OCI-LY1 (cell line): ENCODE results near the gene OR6C65.

Experiments used
- H2AFZ ChIP-seq: fragments of 200-600 bp; sonication (generic), shearing (Covaris generic); 2 replicates; pipeline ENCODE4 v1.6.0; 2014; ENCODE audit warnings: antibody characterized with exemption, mild to moderate bottlenecking, low read length
- H3F3A ChIP-seq: fragments of 200-600 bp; sonication (generic), shearing (Covaris generic); 2 replicates; pipeline ENCODE4 v1.6.0; 2014; ENCODE audit warnings: mild to moderate bottlenecking, antibody characterized with exemption, low read length, moderate library complexity; ENCODE audit not compliant: insufficient read depth
- H3K27ac ChIP-seq: fragments of 200-600 bp; sonication (generic); 2 replicates; pipeline ENCODE4 v1.5.1; 2014; ENCODE audit warnings: low read length, mixed run types, mild to moderate bottlenecking, low read depth; ENCODE audit not compliant: poor library complexity, severe bottlenecking
- H3K27me3 ChIP-seq: fragments of 200-600 bp; sonication (generic); 2 replicates; pipeline ENCODE4 v1.6.0; 2014; ENCODE audit warnings: antibody characterized with exemption, mild to moderate bottlenecking, low read length, moderate library complexity; ENCODE audit not compliant: insufficient read depth
- H3K36me3 ChIP-seq: fragments of 200-600 bp; sonication (generic); 2 replicates; pipeline ENCODE4 v1.6.1; 2014; ENCODE audit warnings: mild to moderate bottlenecking, antibody characterized with exemption, low read length, moderate library complexity, mixed read lengths; ENCODE audit not compliant: insufficient read depth
- H3K4me1 ChIP-seq: fragments of 200-600 bp; sonication (generic); 2 replicates; pipeline ENCODE4 v1.5.1; 2014; ENCODE audit warnings: mild to moderate bottlenecking, low read length, moderate library complexity; ENCODE audit not compliant: insufficient read depth, severe bottlenecking
- H3K4me2 ChIP-seq: fragments of 200-600 bp; sonication (generic), shearing (Covaris generic); 2 replicates; pipeline ENCODE4 v1.6.1; 2014; ENCODE audit warnings: low read length
- H3K4me3 ChIP-seq: fragments of 200-600 bp; sonication (generic); 2 replicates; pipeline ENCODE4 v1.5.1; 2014; ENCODE audit warnings: low read length, low read depth, mild to moderate bottlenecking, mixed read lengths; ENCODE audit not compliant: poor library complexity, severe bottlenecking
- H3K79me2 ChIP-seq: fragments of 200-600 bp; shearing (Covaris generic); 2 replicates; pipeline ENCODE4 v1.6.1; 2016; ENCODE audit warnings: mixed run types, low read length, mixed read lengths; ENCODE audit not compliant: insufficient read depth
- H3K9ac ChIP-seq: fragments of 200-600 bp; sonication (generic), shearing (Covaris generic); 2 replicates; pipeline ENCODE4 v1.6.1; 2014; ENCODE audit warnings: mild to moderate bottlenecking, low read length, mixed read lengths
- H3K9me2 ChIP-seq: fragments of 200-600 bp; sonication (generic), shearing (Covaris generic); 2 replicates; pipeline ENCODE4 v1.6.1; 2014; ENCODE audit warnings: low read depth, mild to moderate bottlenecking, low read length, mixed read lengths
- H3K9me3 ChIP-seq: fragments of 200-600 bp; shearing (Covaris generic); 2 replicates; pipeline ENCODE4 v1.6.1; 2014; ENCODE audit warnings: low read length, mixed read lengths
- H4K20me1 ChIP-seq: fragments of 200-600 bp; sonication (generic), shearing (Covaris generic); 2 replicates; pipeline ENCODE4 v1.6.0; 2016; ENCODE audit warnings: mild to moderate bottlenecking, low read length; ENCODE audit not compliant: insufficient read depth
- EZH2 ChIP-seq: fragments of 200-600 bp; sonication (generic), shearing (Covaris generic); IDR thresholded peaks from 2 replicates; pipeline ENCODE4 v1.8.0; 2017; ENCODE audit warnings: borderline replicate concordance, mixed run types, mild to moderate bottlenecking, antibody characterized with exemption, low read length, moderate library complexity, mixed read lengths
- TF ChIP-seq, protein P1 (sequence below): fragments of 200-600 bp; sonication (generic), shearing (Covaris generic); IDR thresholded peaks from 2 replicates; pipeline ENCODE4 v1.5.1; 2017; ENCODE audit warnings: mild to moderate bottlenecking, antibody characterized with exemption, low read length, moderate library complexity, mixed read lengths

The OR6C65 gene

DNA sequence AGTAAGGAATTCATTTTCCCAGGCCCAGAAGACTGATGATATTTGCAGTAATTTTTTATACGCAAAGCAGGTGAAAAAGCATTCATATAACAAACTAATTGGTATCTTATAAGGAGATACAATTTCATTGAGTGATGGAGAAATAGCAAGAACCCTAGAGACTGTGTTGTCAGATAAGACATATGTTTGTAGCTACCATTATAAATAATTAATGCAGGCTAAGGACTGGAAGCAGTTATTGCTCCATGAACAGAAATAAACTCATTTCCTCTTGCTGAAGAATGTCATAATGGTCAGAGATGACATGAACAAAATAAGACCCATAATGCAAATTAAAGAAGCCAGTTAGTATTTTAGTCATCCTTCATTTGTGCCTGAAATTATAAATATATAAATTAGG lies 45.0 kb downstream of the OR6C65 start:
- Histone ChIP-seq H4K20me1 (no peaks in the 10 kb centered on the region), H3K9me2 (0 out of 2 replicates have a peak, but pooled peaks cover 3% of the 10 kb centered on the region)

GRCh38 chr12:55446326-55446725 lies 46.0 kb downstream of the OR6C65 start:
- Histone ChIP-seq H3K9me3 (no peaks in the 10 kb centered on the region), H3K36me3 (no peaks in the 10 kb centered on the region), H3K4me3 (no peak overlapping the region), H3K4me1 (no peaks in the 10 kb centered on the region), H3F3A (no peaks in the 10 kb centered on the region), H4K20me1 (no peaks in the 10 kb centered on the region), H3K27me3 (no peaks in the 10 kb centered on the region), H3K27ac (no peak overlapping the region), H3K4me2 (no peak overlapping the region), H3K9ac (no peak overlapping the region), H3K79me2 (no peaks in the 10 kb centered on the region), H2AFZ (no peak overlapping the region), H3K9me2 (0 out of 2 replicates have a peak, but pooled peaks cover 3% of the 10 kb centered on the region)
- TF ChIP-seq, protein P1, sequence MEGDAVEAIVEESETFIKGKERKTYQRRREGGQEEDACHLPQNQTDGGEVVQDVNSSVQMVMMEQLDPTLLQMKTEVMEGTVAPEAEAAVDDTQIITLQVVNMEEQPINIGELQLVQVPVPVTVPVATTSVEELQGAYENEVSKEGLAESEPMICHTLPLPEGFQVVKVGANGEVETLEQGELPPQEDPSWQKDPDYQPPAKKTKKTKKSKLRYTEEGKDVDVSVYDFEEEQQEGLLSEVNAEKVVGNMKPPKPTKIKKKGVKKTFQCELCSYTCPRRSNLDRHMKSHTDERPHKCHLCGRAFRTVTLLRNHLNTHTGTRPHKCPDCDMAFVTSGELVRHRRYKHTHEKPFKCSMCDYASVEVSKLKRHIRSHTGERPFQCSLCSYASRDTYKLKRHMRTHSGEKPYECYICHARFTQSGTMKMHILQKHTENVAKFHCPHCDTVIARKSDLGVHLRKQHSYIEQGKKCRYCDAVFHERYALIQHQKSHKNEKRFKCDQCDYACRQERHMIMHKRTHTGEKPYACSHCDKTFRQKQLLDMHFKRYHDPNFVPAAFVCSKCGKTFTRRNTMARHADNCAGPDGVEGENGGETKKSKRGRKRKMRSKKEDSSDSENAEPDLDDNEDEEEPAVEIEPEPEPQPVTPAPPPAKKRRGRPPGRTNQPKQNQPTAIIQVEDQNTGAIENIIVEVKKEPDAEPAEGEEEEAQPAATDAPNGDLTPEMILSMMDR, result no peak
- no peak for TF ChIP-seq EZH2

More for the DNA sequence above, 45.0 kb downstream of the OR6C65 start:
- 0 out of 2 replicates have a peak, but pooled peaks cover 2% of the 10 kb centered on the region for H3K9me3 ChIP-seq
- no peaks in the 10 kb centered on the region for H3F3A ChIP-seq
- no peak overlapping the region for H3K4me3 ChIP-seq
- H3K27me3 ChIP-seq, result no peaks in the 10 kb centered on the region
- no peak overlapping the region for H3K9ac ChIP-seq
- H3K4me1 ChIP-seq, result no peaks in the 10 kb centered on the region
- H3K27ac ChIP-seq, result no peak overlapping the region
- H3K4me2 ChIP-seq, result no peak overlapping the region
- no peaks in the 10 kb centered on the region for H3K36me3 ChIP-seq
- TF ChIP-seq EZH2, result no peak
- TF ChIP-seq, protein P1, result no peak
- H3K79me2 ChIP-seq, result no peaks in the 10 kb centered on the region
- H2AFZ ChIP-seq, result no peak overlapping the region

DNA sequence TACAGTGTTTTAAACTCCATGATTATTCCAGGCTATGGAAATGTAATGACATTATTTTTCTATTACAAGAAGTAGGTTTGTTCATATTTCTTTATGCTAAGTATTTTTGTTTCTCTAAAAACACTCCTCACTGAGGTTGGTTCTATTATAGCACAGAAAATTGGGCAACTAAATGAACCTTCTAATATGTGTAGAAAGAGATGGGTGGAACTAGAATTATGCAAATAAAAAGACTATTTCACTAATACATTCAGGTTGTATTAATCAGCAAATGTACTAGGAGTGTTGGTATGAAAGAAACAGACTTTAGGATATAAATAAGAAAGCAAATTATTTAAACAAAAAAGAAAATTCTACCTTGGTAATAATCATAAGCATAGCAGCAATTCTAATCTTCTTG lies 48.5 kb downstream of the OR6C65 start:
- H3K9me2 ChIP-seq, result no peaks in the 10 kb centered on the region
- H3K9ac ChIP-seq, result no peak overlapping the region
- H3F3A ChIP-seq, result no peaks in the 10 kb centered on the region
- no peak overlapping the region for H2AFZ ChIP-seq
- no peak overlapping the region for H3K27ac ChIP-seq
- H3K27me3 ChIP-seq, result no peaks in the 10 kb centered on the region
- no peak overlapping the region for H3K4me2 ChIP-seq
- no peaks in the 10 kb centered on the region for H3K36me3 ChIP-seq
- no peaks in the 10 kb centered on the region for H3K79me2 ChIP-seq
- no peak overlapping the region for H3K4me3 ChIP-seq
- H3K4me1 ChIP-seq, result no peaks in the 10 kb centered on the region
- H4K20me1 ChIP-seq, result no peaks in the 10 kb centered on the region
- H3K9me3 ChIP-seq, result no peaks in the 10 kb centered on the region
- TF ChIP-seq EZH2, result no peak
- TF ChIP-seq, protein P1, result no peak
